Measurements from ENCODE around the gene HRAS.
"Not testable (repeated sequence)": the region's sequence is repeated elsewhere in the genome, so short reads cannot be mapped to it uniquely, and the experiment has no call there.

DNA sequence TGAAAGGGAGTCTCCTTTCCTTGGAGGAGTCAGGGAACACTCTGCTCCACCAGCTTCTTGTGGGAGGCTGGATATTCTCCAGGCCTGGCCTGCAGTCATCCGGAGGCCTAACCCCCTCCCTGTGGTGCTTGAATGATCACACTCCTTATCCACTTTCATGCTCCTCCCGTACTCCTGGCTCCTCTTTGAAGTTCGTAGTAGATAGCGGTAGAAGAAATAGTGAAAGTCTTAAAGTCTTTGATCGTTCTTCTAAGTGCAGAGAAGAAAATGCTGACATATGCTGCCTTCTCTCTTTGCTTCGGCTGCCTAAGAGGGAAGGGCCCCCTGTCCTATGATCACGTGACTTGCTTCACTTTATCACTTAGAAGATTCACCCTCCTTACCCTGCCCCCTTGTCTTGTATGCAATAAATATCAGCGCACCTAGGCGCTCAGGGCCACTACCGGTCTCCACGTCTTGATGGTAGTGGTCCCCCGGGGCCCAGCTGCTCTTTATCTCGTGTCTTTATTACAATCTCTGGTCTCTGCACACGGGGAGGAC, 38.7 kb upstream of the HRAS start:
- not testable (repeated sequence) for TF ChIP-seq POLR2AphosphoS5 (IDR thresholded peaks at IDR 0.05; ENCODE audit: low read depth, low read length); RAD21 (IDR thresholded peaks at IDR 0.05 in 1 of 2, conservative IDR thresholded peaks at IDR 0.05 in 1 of 2; ENCODE audit: low read depth in 2 of 2, low read length in 2 of 2); TAF1 (IDR thresholded peaks at IDR 0.05; ENCODE audit: low read depth, low read length); SRF (IDR thresholded peaks at IDR 0.05; ENCODE audit: low read depth, low read length); CEBPB (IDR thresholded peaks at IDR 0.05; ENCODE audit: low read depth, low read length); RFX5 (IDR thresholded peaks at IDR 0.05; ENCODE audit: borderline replicate concordance, low read depth, low read length)
- TF ChIP-seq, protein P1, sequence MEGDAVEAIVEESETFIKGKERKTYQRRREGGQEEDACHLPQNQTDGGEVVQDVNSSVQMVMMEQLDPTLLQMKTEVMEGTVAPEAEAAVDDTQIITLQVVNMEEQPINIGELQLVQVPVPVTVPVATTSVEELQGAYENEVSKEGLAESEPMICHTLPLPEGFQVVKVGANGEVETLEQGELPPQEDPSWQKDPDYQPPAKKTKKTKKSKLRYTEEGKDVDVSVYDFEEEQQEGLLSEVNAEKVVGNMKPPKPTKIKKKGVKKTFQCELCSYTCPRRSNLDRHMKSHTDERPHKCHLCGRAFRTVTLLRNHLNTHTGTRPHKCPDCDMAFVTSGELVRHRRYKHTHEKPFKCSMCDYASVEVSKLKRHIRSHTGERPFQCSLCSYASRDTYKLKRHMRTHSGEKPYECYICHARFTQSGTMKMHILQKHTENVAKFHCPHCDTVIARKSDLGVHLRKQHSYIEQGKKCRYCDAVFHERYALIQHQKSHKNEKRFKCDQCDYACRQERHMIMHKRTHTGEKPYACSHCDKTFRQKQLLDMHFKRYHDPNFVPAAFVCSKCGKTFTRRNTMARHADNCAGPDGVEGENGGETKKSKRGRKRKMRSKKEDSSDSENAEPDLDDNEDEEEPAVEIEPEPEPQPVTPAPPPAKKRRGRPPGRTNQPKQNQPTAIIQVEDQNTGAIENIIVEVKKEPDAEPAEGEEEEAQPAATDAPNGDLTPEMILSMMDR (IDR thresholded peaks at IDR 0.05; ENCODE audit: control extremely low read depth in 1 of 3, insufficient read depth in 1 of 3, low read depth in 1 of 3, low read length in 3 of 3) = not testable (repeated sequence)

Measured in H1 (cell line).